ENCODE measurements around the gene NHP2.

GRCh38 chr5:178103612-178104011 is 50.1 kb downstream of the NHP2 start:
- TF ChIP-seq CTCF (IDR thresholded peaks at IDR 0.05) (no peak), POLR2A (IDR thresholded peaks at IDR 0.05) (no peak)

All from thyroid gland (tissue), 4 donors.